Measurements from ENCODE around the gene SLC25A13. TPM values are rescaled to one million over a fixed set of nuclear protein-coding genes. Genes with fewer than 3 reads are reported as not detected.
"Not testable (repeated sequence)": the region's sequence is repeated elsewhere in the genome, so short reads cannot be mapped to it uniquely, and the experiment has no call there.

Gene SLC25A13
- 10 to 100 TPM; 11.0 to 20.6 (median 14.3) TPM for polyA plus RNA-seq (ENCODE audit: low read depth in 6 of 6)

- DNase-seq, result peak; percentile 67
- peak within 1 kb of the TSS; percentile 79 to 96 (median 96) for H3K27ac Mint-ChIP-seq
- H3K4me3 Mint-ChIP-seq, result peak within 1 kb of the TSS; percentile 81 to 97 (median 95)
- H3K27me3 Mint-ChIP-seq, result no peaks in the 10 kb centered on the region
- peaks cover 4 to 11% (median 5%) of the 10 kb centered on the region in 7 donors for H3K9me3 Mint-ChIP-seq
- peaks cover 0 to 9% of the 10 kb centered on the region in 2 donors for H3K36me3 Mint-ChIP-seq
- peak; percentile 74 to 76 for ATAC-seq (ENCODE audit: low read depth in 2 of 2)
- H3K4me1 Mint-ChIP-seq, result peaks cover 20 to 45% (median 31%) of the 10 kb centered on the region in 3 donors
These were observed at the start of gene SLC25A13 for GRCh38 chr7:96321658-96322372. TSS of gene SLC25A13 (minus strand) at chr7:96322098. CDS start at chr7:96321956, 142 bp downstream.

GRCh38 chr7:96365916-96366315 is 44.0 kb upstream of the SLC25A13 start:
- not testable (repeated sequence) for ATAC-seq (ENCODE audit: low read depth in 2 of 2); H3K4me1 Mint-ChIP-seq; DNase-seq; H3K4me3 Mint-ChIP-seq; H3K27ac Mint-ChIP-seq; H3K36me3 Mint-ChIP-seq
- peaks cover 6 to 15% (median 8%) of the 10 kb centered on the region in 3 donors for H3K27me3 Mint-ChIP-seq
- peaks cover 0 to 22% (median 5%) of the 10 kb centered on the region in 7 donors for H3K9me3 Mint-ChIP-seq

- Mint-ChIP-seq H3K4me3 (no peak overlapping the region), H3K36me3 (no peaks in the 10 kb centered on the region)
- no peak for ATAC-seq (ENCODE audit: low read depth in 2 of 2)
These were observed 39.4 kb upstream of the SLC25A13 start for GRCh38 chr7:96361116-96361857.

GRCh38 chr7:96359876-96360275 is 38.0 kb upstream of the SLC25A13 start:
- Mint-ChIP-seq H3K27me3 (peaks cover 0 to 9% (median 0%) of the 10 kb centered on the region in 3 donors), H3K4me1 (no peaks in the 10 kb centered on the region), H3K9me3 (peaks cover 0 to 3% (median 0%) of the 10 kb centered on the region in 7 donors), H3K27ac (no peak overlapping the region), H3K4me3 (no peak overlapping the region), H3K36me3 (no peaks in the 10 kb centered on the region)
- no peak for DNase-seq
- no peak for ATAC-seq (ENCODE audit: low read depth in 2 of 2)

More at GRCh38 chr7:96361116-96361857, 39.4 kb upstream of the SLC25A13 start:
- Mint-ChIP-seq H3K27me3 (peaks cover 0 to 14% (median 0%) of the 10 kb centered on the region in 3 donors), H3K27ac (no peak overlapping the region), H3K9me3 (peaks cover 0 to 9% (median 6%) of the 10 kb centered on the region in 7 donors), H3K4me1 (no peaks in the 10 kb centered on the region)
- DNase-seq, result no peak

GRCh38 chr7:96358236-96358971 is 36.5 kb upstream of the SLC25A13 start:
- not testable (repeated sequence) for ATAC-seq (ENCODE audit: low read depth in 2 of 2); H3K27me3 Mint-ChIP-seq; H3K9me3 Mint-ChIP-seq; H3K4me3 Mint-ChIP-seq; H3K36me3 Mint-ChIP-seq; H3K4me1 Mint-ChIP-seq; DNase-seq; H3K27ac Mint-ChIP-seq

GRCh38 chr7:96355990-96356506 is 34.1 kb upstream of the SLC25A13 start:
- no peak for ATAC-seq (ENCODE audit: low read depth in 2 of 2)
- Mint-ChIP-seq H3K36me3 (no peaks in the 10 kb centered on the region), H3K27ac (peak overlapping the region in 1 of 6 donors; percentile 1), H3K9me3 (peaks cover 0 to 3% (median 0%) of the 10 kb centered on the region in 7 donors), H3K27me3 (peaks cover 0 to 9% (median 0%) of the 10 kb centered on the region in 3 donors), H3K4me1 (no peaks in the 10 kb centered on the region), H3K4me3 (no peak overlapping the region)
- DNase-seq, result no peak

DNA sequence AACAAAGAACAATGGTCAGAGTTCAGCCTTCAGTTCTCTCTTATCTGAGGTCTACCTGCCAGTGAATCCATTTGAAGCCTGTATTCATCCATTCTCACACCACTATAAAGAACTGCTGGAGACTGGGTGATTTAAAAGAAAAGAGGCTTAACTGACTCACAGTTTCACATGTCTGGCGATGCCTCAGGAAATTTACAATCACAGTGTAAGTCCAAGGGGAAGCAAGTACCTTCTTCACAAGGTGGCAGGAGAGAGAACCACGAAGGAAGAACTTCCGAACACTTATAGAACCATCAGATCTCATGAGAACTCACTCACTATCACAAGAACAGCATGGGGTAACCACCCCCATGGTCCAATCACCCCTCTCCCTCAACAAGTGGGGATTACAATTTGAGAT is 33.0 kb upstream of the SLC25A13 start:
- DNase-seq (no peak), ATAC-seq (ENCODE audit: low read depth in 2 of 2) (no peak)
- Mint-ChIP-seq H3K27me3 (peaks cover 0 to 14% (median 5%) of the 10 kb centered on the region in 3 donors), H3K4me3 (no peak overlapping the region), H3K9me3 (peaks cover 0 to 2% (median 0%) of the 10 kb centered on the region in 7 donors), H3K4me1 (no peaks in the 10 kb centered on the region), H3K27ac (no peak overlapping the region), H3K36me3 (no peaks in the 10 kb centered on the region)

DNA sequence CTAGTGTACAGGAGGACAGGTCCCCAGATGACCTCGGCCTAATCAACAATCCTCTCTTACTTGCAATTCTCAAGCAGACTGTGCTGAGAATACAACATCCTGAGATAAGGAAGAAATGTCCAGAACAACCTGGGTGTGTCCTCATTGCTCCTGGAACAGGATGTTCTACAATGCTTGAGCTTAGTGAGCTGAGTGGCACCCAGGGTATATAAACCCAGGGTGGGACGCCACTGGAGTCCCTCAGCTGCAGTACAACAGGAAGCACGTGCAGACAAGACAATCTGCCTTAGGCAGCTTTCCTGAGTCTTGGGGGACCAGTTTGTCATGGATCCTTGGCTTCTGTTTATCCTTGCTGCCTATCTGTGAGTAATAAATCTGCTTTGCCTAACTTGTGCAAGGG is 27.7 kb upstream of the SLC25A13 start:
- no peaks in the 10 kb centered on the region for H3K4me1 Mint-ChIP-seq
- no peak overlapping the region for H3K27ac Mint-ChIP-seq
- no peak for DNase-seq
- H3K4me3 Mint-ChIP-seq, result no peak overlapping the region
- H3K27me3 Mint-ChIP-seq, result peaks cover 9 to 25% (median 21%) of the 10 kb centered on the region in 3 donors
- no peak for ATAC-seq (ENCODE audit: low read depth in 2 of 2)
- H3K36me3 Mint-ChIP-seq, result no peaks in the 10 kb centered on the region
- no peaks in the 10 kb centered on the region for H3K9me3 Mint-ChIP-seq

GRCh38 chr7:96347471-96347870 is 25.6 kb upstream of the SLC25A13 start:
- Mint-ChIP-seq H3K9me3 (no peaks in the 10 kb centered on the region), H3K36me3 (no peaks in the 10 kb centered on the region), H3K4me3 (no peak overlapping the region), H3K4me1 (no peaks in the 10 kb centered on the region), H3K27ac (no peak overlapping the region), H3K27me3 (peaks cover 19 to 38% (median 21%) of the 10 kb centered on the region in 3 donors)
- ATAC-seq (ENCODE audit: low read depth in 2 of 2) (no peak), DNase-seq (no peak)

DNA sequence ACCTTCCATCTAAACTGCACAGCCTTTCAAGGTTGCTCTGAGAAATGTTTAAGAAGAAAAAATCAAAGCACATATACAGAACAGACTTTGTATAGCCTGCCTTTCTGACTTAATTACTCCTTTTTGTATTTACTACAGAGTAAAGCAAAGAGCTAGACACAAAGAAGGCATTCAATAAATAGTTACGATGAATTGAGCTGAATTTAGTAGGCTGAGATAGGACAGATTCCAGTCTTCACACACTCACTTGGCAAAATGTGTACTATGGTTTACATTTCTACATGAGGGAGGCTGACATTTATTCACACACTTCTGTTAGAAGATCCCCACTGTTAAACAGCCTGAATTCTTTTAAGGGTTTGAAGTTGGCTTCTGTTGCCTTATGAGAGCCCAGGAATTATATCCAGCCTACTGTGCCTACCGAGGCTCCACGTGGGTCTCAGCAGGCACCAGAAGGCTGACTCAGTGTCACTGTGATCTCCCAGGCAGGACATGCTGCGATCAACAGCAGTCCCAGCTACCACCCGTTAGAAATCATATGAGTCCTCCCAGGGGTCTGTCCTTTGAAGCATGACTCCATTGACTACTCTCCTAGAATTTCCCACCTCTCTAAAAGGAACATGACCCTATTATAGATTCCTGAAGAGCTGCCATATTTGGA is 24.5 kb upstream of the SLC25A13 start:
- Mint-ChIP-seq H3K9me3 (no peaks in the 10 kb centered on the region), H3K27me3 (peaks cover 19 to 40% (median 21%) of the 10 kb centered on the region in 3 donors), H3K4me3 (no peak overlapping the region), H3K36me3 (no peaks in the 10 kb centered on the region), H3K27ac (no peak overlapping the region), H3K4me1 (no peaks in the 10 kb centered on the region)
- DNase-seq (no peak), ATAC-seq (ENCODE audit: low read depth in 2 of 2) (no peak)

DNA sequence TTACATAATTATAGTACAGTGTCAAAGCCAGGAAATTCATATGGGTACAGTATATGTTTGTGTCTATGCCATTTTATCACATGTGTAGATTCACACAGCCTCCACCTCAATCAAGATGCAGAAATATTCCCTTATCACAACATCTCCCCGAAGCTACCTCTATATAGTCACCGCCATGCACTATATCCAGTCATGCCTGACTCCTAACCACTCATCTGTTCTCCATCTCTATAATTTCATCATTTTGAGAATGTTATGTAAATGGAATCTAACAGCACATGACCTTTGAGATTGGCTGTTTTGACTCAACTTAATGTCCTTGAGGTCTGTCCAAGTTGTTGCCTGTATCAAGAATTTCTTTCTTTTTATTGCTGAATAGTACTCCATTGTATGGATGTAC is 22.3 kb upstream of the SLC25A13 start:
- Mint-ChIP-seq H3K36me3 (no peaks in the 10 kb centered on the region), H3K9me3 (peaks cover 0 to 3% (median 0%) of the 10 kb centered on the region in 7 donors), H3K4me3 (no peak overlapping the region), H3K27ac (peak overlapping the region in 1 of 6 donors; percentile 21), H3K4me1 (no peaks in the 10 kb centered on the region), H3K27me3 (peaks cover 26 to 46% (median 28%) of the 10 kb centered on the region in 3 donors)
- DNase-seq (no peak), ATAC-seq (ENCODE audit: low read depth in 2 of 2) (no peak)

DNA sequence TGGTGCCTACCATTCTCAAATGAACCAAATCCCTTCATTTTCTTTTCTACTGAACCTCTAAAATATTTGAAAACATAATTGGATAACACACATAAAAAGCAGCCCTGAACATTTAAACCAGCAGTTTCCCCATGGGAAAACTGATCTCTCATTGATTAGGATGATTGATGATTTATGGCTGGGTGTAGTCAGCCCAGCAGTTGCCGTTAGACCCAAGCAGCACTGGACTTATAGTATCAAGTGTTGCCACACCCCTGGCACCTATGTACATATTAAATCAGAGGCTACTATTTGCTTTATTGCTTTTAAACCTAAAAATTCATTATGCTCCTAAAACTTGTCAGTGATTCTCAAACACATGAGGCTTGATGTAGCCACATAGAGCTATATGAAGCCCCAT is 20.2 kb upstream of the SLC25A13 start:
- no peak for ATAC-seq (ENCODE audit: low read depth in 2 of 2)
- Mint-ChIP-seq H3K9me3 (peaks cover 0 to 3% (median 0%) of the 10 kb centered on the region in 7 donors), H3K27me3 (peaks cover 23 to 47% (median 26%) of the 10 kb centered on the region in 3 donors), H3K4me1 (no peaks in the 10 kb centered on the region), H3K4me3 (no peak overlapping the region), H3K27ac (no peak overlapping the region), H3K36me3 (no peaks in the 10 kb centered on the region)
- DNase-seq, result no peak
